ENCODE measurements around the gene TEX44.
A peak's percentile ranks its signal among the peaks of the same experiment; 100 is the strongest.
"Not testable (repeated sequence)": the region's sequence is repeated elsewhere in the genome, so short reads cannot be mapped to it uniquely, and the experiment has no call there.

Gene TEX44

GRCh38 chr2:231571661-231572191 is 20.9 kb upstream of the TEX44 start:
- DNase-seq, result no peak

- DNase-seq, result no peak
Observed at GRCh38 chr2:231573096-231573495, 19.6 kb upstream of the TEX44 start.

GRCh38 chr2:231573698-231574421 is 18.8 kb upstream of the TEX44 start:
- DNase-seq, result no peak

- DNase-seq, result no peak
Observed at GRCh38 chr2:231575612-231576256, 16.9 kb upstream of the TEX44 start.

- no peak for DNase-seq
Observed at GRCh38 chr2:231576465-231576864, 16.2 kb upstream of the TEX44 start.

- not testable (repeated sequence) for DNase-seq
Observed at GRCh38 chr2:231578655-231579054, 14.0 kb upstream of the TEX44 start.

GRCh38 chr2:231579560-231579959 is 13.1 kb upstream of the TEX44 start:
- no peak for DNase-seq

- no peak for DNase-seq
Observed at GRCh38 chr2:231581328-231581727, 11.3 kb upstream of the TEX44 start.

- DNase-seq, result no peak
Observed at GRCh38 chr2:231583982-231584381, 8.7 kb upstream of the TEX44 start.

- not testable (repeated sequence) for DNase-seq
Observed at GRCh38 chr2:231587744-231588143, 4.9 kb upstream of the TEX44 start.

GRCh38 chr2:231589656-231590055 is 3.0 kb upstream of the TEX44 start:
- no peak for DNase-seq

GRCh38 chr2:231590614-231591013 is 2.0 kb upstream of the TEX44 start:
- no peak for DNase-seq

- no peak for DNase-seq
Observed at GRCh38 chr2:231593666-231594065, 1.0 kb downstream of the TEX44 start.

- DNase-seq, result no peak
Observed at GRCh38 chr2:231597014-231597611, 4.4 kb downstream of the TEX44 start.

GRCh38 chr2:231597627-231598026 is 5.0 kb downstream of the TEX44 start:
- DNase-seq, result no peak

- no peak for DNase-seq
Observed at GRCh38 chr2:231600619-231601355, 8.1 kb downstream of the TEX44 start.

GRCh38 chr2:231601356-231602229 is 8.9 kb downstream of the TEX44 start:
- peak; percentile 80 for DNase-seq

GRCh38 chr2:231602859-231603467 is 10.3 kb downstream of the TEX44 start:
- no peak for DNase-seq

GRCh38 chr2:231604101-231604684 is 11.5 kb downstream of the TEX44 start:
- DNase-seq, result no peak

- DNase-seq, result peak; percentile 98
Observed at GRCh38 chr2:231604685-231605606, 12.3 kb downstream of the TEX44 start.

Data from CD4-positive, alpha-beta T cell treated with Interleukin-21 for 1 hour (primary cell).